Fibroblast of lung (primary cell): ENCODE results near the gene CMYA5. TPM values are rescaled to one million over a fixed set of nuclear protein-coding genes. Genes with fewer than 3 reads are reported as not detected.

Source experiments
- DNase-seq, 2 donors: peaks; one replicate each; pipeline versions ENCODE4 v3.0.0 to v3.0.0-alpha.2; 2010; ENCODE audit warnings: low read depth in 2 of 2
- H2AFZ ChIP-seq: 2 replicates; pipeline ENCODE4 v1.5.1; 2012; ENCODE audit warnings: low read length, control low read depth, inconsistent platforms
- H3K27ac ChIP-seq: 2 replicates; pipeline ENCODE4 v1.5.1; 2011; ENCODE audit warnings: low read length, control low read depth; ENCODE audit not compliant: insufficient read depth
- H3K27me3 ChIP-seq: 2 replicates; pipeline ENCODE4 v1.5.1; 2011; ENCODE audit warnings: mild to moderate bottlenecking, low read length; ENCODE audit not compliant: control insufficient read depth, insufficient read depth
- H3K36me3 ChIP-seq: 2 replicates; pipeline ENCODE4 v1.5.1; 2011; ENCODE audit warnings: low read length; ENCODE audit not compliant: control insufficient read depth, insufficient read depth
- H3K4me1 ChIP-seq: 2 replicates; pipeline ENCODE4 v1.5.1; 2011; ENCODE audit warnings: low read length; ENCODE audit not compliant: control insufficient read depth, insufficient read depth; ENCODE audit errors: extremely low read depth
- H3K4me2 ChIP-seq: 2 replicates; pipeline ENCODE4 v1.5.1; 2011; ENCODE audit warnings: low read length, control low read depth; ENCODE audit not compliant: insufficient read depth; ENCODE audit errors: extremely low read depth
- H3K4me3 ChIP-seq, 4 experiments: fragments of 200-600 bp in 1 of 4; sonication (generic) in 1 of 4; replicated peaks in 1 of 4; 2 replicates each; pipeline ENCODE4 v1.5.1; 2011 to 2016; ENCODE audit warnings: low read length in 4 of 4, low read depth in 3 of 4, mild to moderate bottlenecking in 3 of 4, control low read depth in 2 of 4, inconsistent platforms in 1 of 4, mixed read lengths in 1 of 4; ENCODE audit not compliant: insufficient read depth in 1 of 4; ENCODE audit errors: control extremely low read depth in 1 of 4
- H3K79me2 ChIP-seq: 2 replicates; pipeline ENCODE4 v1.5.1; 2012; ENCODE audit warnings: mild to moderate bottlenecking, low read length, inconsistent platforms; ENCODE audit not compliant: control insufficient read depth, insufficient read depth
- H3K9ac ChIP-seq: 2 replicates; pipeline ENCODE4 v1.5.1; 2011; ENCODE audit warnings: mild to moderate bottlenecking, low read length, control low read depth; ENCODE audit not compliant: insufficient read depth
- H3K9me3 ChIP-seq: 2 replicates; pipeline ENCODE4 v1.5.1; 2012; ENCODE audit warnings: low read depth, low read length; ENCODE audit not compliant: control insufficient read depth, insufficient read depth
- H4K20me1 ChIP-seq: 2 replicates; pipeline ENCODE4 v1.5.1; 2011; ENCODE audit warnings: low read length; ENCODE audit not compliant: control insufficient read depth, insufficient read depth; ENCODE audit errors: extremely low read depth
- EZH2 ChIP-seq: IDR thresholded peaks from 2 replicates; pipeline ENCODE4 v1.5.1; 2012; ENCODE audit warnings: low read length, control low read depth, mild to moderate bottlenecking; ENCODE audit errors: missing control alignments
- polyA plus RNA-seq, 2 donors: library from polyadenylated mRNA; depleted of rRNA in 1 of 2; stranded (reverse) in 1 of 2; unstranded in 1 of 2; fragments of >200 nt; gene quantifications; 2 replicates each; pipeline ENCODE4 v1.2.1, GENCODE V29; 2011 to 2012; ENCODE audit warnings: missing spikeins in 1 of 2
- total RNA-seq: library from RNA; depleted of rRNA; stranded (reverse); fragments of >200 nt; gene quantifications from 2 replicates; pipeline ENCODE4 v1.2.1, GENCODE V29; 2014
- TF ChIP-seq, protein P1 (sequence below), 2 donors: IDR thresholded peaks in 1 of 2; conservative IDR thresholded peaks in 1 of 2; 1 replicate in 1 of 2; 2 replicates in 1 of 2; pipeline ENCODE4 v1.5.1; 2011 to 2012; ENCODE audit warnings: low read length in 2 of 2, control low read depth in 1 of 2, inconsistent platforms in 1 of 2, low read depth in 1 of 2, mild to moderate bottlenecking in 1 of 2

Gene CMYA5
- total and polyA plus RNA-seq, 2 donors (not counting 1 experiment from before 2014, with no cell fraction given) = 2.0 to 7.8 TPM

DNA sequence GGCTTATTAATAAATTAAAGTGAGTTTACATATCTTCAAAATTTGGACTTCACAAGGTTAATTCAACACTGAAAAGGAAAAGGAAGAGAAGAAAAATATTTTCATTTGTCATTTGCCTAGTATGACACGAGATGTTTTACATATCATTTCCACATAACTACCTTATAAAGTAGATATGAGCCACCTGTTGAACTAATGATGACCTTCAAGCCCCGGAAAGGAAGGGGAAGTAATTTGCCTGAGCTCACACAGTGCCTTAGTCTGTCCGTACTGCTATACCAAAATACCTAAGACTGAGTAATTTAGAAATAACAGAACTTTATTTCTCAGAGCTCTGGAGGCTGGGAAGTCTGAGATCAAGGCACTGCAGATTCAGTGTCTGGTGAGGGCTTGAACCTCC is 17.9 kb downstream of the CMYA5 start:
- no peak for TF ChIP-seq EZH2
- TF ChIP-seq, protein P1, sequence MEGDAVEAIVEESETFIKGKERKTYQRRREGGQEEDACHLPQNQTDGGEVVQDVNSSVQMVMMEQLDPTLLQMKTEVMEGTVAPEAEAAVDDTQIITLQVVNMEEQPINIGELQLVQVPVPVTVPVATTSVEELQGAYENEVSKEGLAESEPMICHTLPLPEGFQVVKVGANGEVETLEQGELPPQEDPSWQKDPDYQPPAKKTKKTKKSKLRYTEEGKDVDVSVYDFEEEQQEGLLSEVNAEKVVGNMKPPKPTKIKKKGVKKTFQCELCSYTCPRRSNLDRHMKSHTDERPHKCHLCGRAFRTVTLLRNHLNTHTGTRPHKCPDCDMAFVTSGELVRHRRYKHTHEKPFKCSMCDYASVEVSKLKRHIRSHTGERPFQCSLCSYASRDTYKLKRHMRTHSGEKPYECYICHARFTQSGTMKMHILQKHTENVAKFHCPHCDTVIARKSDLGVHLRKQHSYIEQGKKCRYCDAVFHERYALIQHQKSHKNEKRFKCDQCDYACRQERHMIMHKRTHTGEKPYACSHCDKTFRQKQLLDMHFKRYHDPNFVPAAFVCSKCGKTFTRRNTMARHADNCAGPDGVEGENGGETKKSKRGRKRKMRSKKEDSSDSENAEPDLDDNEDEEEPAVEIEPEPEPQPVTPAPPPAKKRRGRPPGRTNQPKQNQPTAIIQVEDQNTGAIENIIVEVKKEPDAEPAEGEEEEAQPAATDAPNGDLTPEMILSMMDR (conservative IDR thresholded peaks at IDR 0.05 in 1 of 2, IDR thresholded peaks at IDR 0.05 in 1 of 2; ENCODE audit: low read depth in 1 of 2, low read length in 2 of 2) = no peak
- Histone ChIP-seq H3K4me3 (no peak overlapping the region), H3K27ac (no peak overlapping the region), H3K4me2 (no peak overlapping the region), H2AFZ (no peak overlapping the region), H3K9ac (no peak overlapping the region), H4K20me1 (no peaks in the 10 kb centered on the region), H3K4me1 (no peaks in the 10 kb centered on the region), H3K9me3 (no peaks in the 10 kb centered on the region), H3K27me3 (no peaks in the 10 kb centered on the region), H3K79me2 (no peaks in the 10 kb centered on the region), H3K36me3 (no peaks in the 10 kb centered on the region)
- no peak for DNase-seq

DNA sequence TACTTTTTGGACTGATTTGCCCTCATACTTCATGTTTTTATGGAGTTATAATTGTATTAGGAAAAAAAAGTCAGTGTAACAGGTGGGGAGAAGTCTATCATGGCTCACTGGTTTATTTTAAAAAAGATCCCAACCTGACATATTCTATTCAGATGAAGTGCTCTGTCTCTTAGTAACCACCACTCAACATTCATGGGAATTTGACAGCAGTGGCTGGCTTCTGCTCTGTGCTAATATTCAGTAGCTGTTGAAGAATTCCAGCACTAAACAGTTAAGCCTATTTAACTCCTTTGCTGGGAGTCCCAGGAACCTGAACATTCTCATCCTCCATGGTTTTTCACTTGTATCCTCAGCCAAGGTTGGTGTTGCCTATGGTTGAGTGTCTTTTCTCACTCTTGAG is 23.1 kb downstream of the CMYA5 start:
- Histone ChIP-seq H2AFZ (no peak overlapping the region), H3K4me2 (no peak overlapping the region), H3K4me3 (no peak overlapping the region), H3K27me3 (no peaks in the 10 kb centered on the region), H3K36me3 (no peaks in the 10 kb centered on the region), H4K20me1 (no peaks in the 10 kb centered on the region), H3K27ac (no peak overlapping the region), H3K79me2 (no peaks in the 10 kb centered on the region), H3K4me1 (no peaks in the 10 kb centered on the region), H3K9me3 (no peaks in the 10 kb centered on the region), H3K9ac (no peak overlapping the region)
- no peak for DNase-seq
- TF ChIP-seq, protein P1 (conservative IDR thresholded peaks at IDR 0.05 in 1 of 2, IDR thresholded peaks at IDR 0.05 in 1 of 2; ENCODE audit: low read depth in 1 of 2, low read length in 2 of 2) = no peak
- no peak for TF ChIP-seq EZH2

DNA sequence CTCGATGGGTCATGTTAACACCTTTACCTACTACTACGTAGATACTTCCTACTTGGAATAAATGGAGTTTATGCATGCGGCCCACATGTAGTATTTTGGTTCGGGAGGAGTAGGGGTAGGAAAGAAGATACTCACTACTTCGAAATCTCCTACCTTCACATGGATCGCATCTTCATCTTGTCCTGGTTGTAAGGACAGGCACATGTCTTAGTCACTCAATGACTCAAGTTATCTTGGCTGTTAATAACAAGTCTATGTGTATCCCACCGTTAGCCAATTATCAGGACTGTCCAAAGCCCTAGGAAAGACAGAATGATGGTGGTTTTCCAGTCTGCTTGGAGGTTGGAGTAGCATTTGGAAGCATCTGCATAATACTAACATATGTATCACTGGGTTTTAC is 24.1 kb downstream of the CMYA5 start:
- DNase-seq = no peak
- Histone ChIP-seq H3K36me3 (no peaks in the 10 kb centered on the region), H3K4me2 (no peak overlapping the region), H3K4me3 (no peak overlapping the region), H3K9me3 (no peaks in the 10 kb centered on the region), H3K27ac (no peak overlapping the region), H2AFZ (no peak overlapping the region), H3K4me1 (no peaks in the 10 kb centered on the region), H3K79me2 (no peaks in the 10 kb centered on the region), H4K20me1 (no peaks in the 10 kb centered on the region), H3K9ac (no peak overlapping the region), H3K27me3 (no peaks in the 10 kb centered on the region)
- TF ChIP-seq, protein P1 (conservative IDR thresholded peaks at IDR 0.05 in 1 of 2, IDR thresholded peaks at IDR 0.05 in 1 of 2; ENCODE audit: low read depth in 1 of 2, low read length in 2 of 2) = no peak
- TF ChIP-seq EZH2 = no peak
